CD4-positive, alpha-beta T cell treated with Interleukin-21 for 1 hour (primary cell): ENCODE results near the gene DMRT3.

Experiments used
- DNase-seq: peaks from one replicate; pipeline ENCODE4 v3.0.0-alpha.2; 2020

Gene DMRT3, protein sequence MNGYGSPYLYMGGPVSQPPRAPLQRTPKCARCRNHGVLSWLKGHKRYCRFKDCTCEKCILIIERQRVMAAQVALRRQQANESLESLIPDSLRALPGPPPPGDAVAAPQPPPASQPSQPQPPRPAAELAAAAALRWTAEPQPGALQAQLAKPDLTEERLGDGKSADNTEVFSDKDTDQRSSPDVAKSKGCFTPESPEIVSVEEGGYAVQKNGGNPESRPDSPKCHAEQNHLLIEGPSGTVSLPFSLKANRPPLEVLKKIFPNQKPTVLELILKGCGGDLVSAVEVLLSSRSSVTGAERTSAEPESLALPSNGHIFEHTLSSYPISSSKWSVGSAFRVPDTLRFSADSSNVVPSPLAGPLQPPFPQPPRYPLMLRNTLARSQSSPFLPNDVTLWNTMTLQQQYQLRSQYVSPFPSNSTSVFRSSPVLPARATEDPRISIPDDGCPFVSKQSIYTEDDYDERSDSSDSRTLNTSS

GRCh38 chr9:976258-976942, at the start of gene DMRT3:
TSS of gene DMRT3 (plus strand) at chr9:976655. CDS start at chr9:977002, 347 bp downstream.
- no peak for DNase-seq

- DNase-seq = no peak
Observed at GRCh38 chr9:926976-927375, 49.5 kb upstream of the DMRT3 start.

- no peak for DNase-seq
Observed at GRCh38 chr9:928363-929042, 48.0 kb upstream of the DMRT3 start.

GRCh38 chr9:929719-930118, 46.7 kb upstream of the DMRT3 start:
- DNase-seq = no peak

DNA sequence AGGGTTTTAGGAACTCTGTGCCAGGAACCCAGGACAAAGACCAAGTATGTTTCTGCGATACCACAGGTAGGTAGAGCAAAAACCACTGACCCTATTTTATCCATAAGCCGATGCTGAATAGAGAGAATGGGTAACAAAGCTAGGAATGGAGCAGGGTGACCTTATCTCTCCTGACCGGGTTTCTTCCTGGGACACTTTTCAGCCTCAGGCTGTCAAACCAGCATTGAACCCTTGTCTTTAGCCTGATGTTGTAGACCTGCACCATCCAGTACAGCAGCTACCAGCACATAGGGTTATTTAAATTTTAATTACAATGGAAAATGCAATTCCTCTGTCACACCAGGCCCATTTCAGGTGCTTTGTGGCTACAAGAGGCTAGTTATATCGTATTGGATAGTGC, 43.1 kb upstream of the DMRT3 start:
- DNase-seq = no peak

DNA sequence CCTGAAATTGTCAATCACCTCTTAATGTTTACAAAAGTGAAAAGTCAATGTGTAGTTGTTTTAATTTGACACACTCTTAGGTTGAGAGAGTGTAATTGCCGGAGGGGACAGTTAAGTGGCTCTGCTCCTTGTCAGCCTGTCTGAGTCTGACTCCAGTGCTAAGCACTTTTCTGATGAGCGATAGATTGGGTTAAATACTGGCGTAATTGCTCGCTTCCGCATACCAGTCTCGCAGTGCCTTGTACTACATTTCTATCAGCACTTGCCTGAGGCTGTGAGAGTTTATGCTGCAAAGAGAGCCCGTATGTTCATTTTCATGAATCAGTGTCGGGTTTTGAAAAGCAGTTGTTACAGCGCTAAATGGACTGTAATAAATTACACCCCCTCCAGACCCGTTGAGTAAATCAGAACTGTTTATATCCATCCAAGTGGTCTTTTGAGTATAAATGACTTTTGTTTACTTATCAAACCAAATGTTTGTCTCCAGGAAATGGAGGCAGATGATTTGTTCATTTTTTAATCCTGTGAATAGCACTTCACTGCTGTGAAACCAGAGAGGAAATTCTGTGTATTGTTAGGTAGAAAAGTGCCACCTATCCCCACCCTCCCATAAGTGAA, 41.0 kb upstream of the DMRT3 start:
- no peak for DNase-seq

- DNase-seq = no peak
Observed at GRCh38 chr9:942805-943580, 33.5 kb upstream of the DMRT3 start.

- no peak for DNase-seq
Observed at GRCh38 chr9:947985-948384, 28.5 kb upstream of the DMRT3 start.

DNA sequence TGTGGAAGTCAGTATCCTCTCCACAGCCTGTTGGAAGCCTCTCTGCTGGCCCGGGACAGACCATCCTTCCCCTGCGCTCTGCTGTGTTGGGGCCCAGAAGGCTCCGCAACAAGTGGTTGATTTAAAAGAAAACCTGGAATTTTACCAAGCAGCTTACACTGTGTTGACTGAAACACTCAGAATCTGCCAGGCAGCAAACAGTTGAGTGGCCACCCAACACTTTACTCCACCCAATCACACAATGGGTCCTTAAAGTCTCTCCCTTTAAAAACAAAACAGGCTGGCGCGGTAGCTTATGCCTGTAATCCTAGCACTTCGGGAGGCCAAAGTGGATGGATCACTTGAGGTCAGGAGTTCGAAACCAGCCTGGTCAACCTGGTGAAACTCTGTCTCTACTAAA, 28.0 kb upstream of the DMRT3 start:
- DNase-seq = no peak

- DNase-seq = no peak
Observed at GRCh38 chr9:950139-950538, 26.3 kb upstream of the DMRT3 start.

DNA sequence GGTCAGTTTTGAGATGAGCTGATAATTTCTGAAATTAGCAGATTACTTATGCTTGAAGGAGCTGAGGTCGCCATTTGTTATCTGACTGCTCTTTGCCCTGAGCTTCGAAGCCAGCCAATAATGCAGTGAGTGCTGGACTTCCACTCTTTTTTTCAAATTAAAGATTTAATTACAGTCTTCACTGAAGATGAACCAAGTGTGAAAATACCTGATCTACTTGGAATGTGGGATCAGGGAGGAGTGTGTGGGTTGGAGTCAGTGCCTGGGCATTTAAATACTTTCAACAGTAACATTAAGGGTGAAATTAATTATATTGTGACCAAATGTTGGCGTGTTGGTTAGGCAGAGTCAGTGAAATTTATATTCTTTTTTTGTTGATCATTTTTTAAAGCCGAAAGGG, 23.9 kb upstream of the DMRT3 start:
- no peak for DNase-seq

GRCh38 chr9:959105-959504, 17.4 kb upstream of the DMRT3 start:
- no peak for DNase-seq

DNA sequence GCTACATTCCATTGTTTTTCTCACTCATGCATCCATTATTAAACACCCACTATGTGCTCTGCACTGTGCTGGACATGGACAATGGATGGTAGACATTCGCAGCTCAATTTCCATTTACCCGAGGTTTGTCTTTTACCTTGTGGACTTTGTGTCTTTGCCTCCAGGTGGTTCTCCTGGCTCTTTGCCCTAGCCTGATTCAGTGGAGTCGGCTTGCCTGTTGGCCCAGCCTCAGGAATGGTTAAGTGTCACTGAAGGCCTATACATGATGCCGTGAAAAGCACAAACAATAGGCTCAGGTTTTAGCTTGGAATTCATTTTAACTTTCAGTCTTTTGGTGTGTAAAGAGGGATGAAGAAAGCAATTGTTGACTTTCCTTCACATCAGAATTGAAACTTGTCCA, 16.5 kb upstream of the DMRT3 start:
- DNase-seq = no peak

DNA sequence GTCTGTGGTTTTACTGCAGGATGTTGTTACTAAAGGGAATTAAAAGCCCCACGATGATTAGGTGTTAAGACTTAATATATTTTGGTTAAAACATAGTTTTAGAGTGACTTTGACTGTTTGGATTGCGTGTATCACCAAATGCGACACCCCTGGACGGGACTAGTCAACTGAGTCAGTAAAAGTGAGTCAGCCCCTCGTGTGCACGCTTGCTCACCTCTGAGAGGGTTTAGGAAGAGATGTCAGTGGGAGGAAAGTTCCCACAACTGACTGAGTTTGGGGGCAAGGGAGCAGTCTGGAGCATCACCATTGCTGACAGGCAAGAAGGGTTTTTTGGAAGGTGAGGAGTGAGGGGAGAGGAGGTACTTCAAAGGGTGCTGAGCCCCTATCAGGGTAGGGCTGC, 14.4 kb upstream of the DMRT3 start:
- no peak for DNase-seq

- DNase-seq = no peak
Observed at GRCh38 chr9:965497-965896, 11.0 kb upstream of the DMRT3 start.

- no peak for DNase-seq
Observed at GRCh38 chr9:966870-967269, 9.6 kb upstream of the DMRT3 start.

DNA sequence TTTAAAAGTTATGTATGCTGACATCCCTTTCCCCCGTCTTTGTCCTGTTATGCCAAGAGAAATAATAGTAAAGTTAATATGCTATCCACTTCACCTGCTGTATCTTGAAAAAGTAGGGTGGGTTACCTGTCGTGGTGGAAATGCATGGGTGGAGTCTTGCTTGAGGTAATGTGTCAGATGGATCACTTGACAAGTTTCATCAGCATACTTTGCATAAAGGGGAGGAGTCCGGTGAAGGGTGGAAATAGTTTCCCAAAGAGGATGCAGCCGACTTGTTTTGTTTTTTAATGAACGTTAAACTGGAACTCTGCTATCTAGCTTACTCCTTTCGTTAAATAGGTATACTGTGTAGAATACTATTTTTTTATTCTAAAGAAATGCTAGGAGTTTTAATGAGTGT, 9.0 kb upstream of the DMRT3 start:
- DNase-seq = no peak

DNA sequence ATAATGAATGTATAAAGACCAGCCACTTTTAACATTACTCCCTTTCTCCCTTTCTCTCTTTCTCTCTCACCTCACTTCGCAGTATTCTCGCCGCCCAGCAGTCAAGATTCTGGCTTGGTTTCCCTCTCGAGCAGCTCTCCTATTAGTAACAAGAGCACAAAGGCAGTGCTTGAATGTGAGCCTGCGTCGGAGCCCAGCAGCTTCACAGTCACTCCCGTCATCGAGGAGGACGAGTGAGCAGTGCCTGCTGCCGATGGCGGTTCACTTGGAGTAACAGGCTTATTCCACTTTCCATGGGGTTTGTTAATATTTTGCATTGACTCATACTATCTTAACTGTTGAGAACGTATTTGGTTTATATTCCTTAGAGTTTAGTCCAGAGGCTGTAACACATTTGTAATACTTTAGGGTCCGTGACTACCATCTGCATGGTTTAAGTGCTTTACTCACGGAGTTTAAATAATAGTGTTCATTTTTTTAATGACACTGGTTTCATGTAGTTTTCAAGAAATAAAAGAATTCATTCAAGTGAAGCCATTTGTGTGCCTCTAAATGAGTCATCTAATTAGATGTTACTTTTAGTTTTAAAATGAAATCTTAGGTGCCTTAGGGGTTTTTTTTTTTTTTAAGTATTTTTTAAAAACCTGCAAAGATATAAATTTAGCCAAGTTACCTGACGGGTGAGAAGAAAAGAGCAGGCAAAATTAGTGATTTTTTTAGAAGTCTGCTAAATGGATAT, 8.4 kb upstream of the DMRT3 start:
- DNase-seq = no peak

GRCh38 chr9:969310-970150, 6.9 kb upstream of the DMRT3 start:
- DNase-seq = no peak

DNA sequence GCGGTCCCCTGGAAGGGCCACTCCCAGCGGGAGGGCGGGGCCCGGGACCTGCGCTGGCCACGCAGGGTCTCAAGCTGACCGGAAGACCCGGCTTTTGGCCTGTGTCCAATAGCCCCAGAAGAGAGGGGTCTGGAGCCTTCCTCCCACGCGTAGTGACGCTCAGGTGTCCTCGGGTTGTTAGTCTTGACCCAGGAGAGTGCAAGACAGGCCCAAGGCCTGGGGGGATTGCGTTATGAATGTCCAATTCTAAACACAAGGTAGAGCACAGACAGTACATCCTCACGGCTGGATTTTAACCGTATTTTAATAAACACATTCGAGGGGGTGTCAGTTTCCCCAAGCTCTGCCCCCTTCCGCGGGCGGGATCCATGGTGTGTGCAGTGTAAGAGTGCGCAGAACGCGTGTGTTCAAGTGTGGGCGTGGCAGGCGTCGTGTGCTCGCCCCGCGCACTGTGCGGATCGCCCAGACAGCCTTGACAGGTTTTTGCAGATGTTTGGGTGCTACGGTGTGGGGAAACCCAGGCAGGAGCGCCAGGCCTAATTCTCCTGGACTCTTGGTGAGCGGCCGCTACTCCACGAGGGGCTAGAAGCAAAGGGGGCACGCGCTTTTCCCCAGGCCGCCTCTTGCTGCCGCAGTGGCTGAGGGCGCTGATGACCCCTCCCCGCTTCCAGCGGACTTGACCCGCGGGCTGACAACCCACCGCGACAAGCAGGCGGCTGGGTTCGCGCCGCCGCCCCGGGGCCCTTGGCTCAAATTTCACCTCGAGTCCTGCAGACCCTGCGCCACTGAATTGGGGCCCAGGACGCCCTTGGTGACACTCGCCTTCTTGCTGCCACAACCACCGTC, 6.1 kb upstream of the DMRT3 start:
- DNase-seq = no peak
